AG09309 (cell line): ENCODE data around the gene MAST4.

Experiments
- DNase-seq: peaks from one replicate; pipeline ENCODE4 v3.0.0-alpha.2; 2010; ENCODE audit warnings: low read depth
- H3K4me3 ChIP-seq: 2 replicates; pipeline ENCODE4 v1.5.1; 2011; ENCODE audit warnings: mild to moderate bottlenecking, low read depth, low read length, moderate library complexity; ENCODE audit not compliant: control insufficient read depth
- TF ChIP-seq, protein P1 (sequence below): IDR thresholded peaks from 2 replicates; pipeline ENCODE4 v1.5.1; 2011; ENCODE audit warnings: mild to moderate bottlenecking, low read depth, low read length, inconsistent platforms; ENCODE audit not compliant: insufficient read depth, control insufficient read depth; ENCODE audit errors: missing control alignments

The MAST4 gene

DNA sequence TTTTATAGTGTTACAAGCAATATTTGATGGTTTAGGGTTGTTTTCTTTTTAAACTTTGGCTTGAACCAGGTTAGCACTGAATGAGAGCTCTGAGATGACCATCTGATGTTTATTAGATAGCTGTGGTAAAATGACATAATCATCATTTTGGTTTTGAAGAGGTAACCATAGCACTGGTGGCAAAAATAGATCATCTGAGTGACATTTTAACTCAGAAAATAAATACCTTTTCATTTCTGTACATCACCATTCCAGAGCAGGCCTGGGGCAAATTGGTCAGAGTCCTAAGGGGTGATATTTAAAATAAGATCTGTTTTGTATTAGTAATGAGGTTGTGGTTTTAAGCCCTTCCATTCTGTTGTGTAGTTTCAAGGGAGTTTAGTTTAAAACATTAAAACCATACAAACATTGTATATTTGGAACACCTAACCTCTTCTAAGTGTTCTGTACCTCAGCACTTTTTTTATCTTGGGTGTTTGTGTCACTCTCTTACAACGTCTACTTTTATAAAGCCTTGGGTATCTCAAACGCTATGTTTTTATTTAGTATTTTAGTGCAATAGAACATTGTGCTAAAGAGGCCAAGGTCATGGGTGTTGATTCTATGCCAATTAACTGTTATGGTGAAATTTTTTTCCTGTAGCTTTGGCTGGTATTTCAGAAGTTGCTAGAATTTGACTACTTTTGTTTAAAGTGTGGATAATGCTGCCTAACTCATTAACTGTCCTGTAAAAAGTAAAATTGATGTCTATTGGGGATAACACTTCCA, 434.3 kb downstream of the MAST4 start:
- TF ChIP-seq, protein P1, sequence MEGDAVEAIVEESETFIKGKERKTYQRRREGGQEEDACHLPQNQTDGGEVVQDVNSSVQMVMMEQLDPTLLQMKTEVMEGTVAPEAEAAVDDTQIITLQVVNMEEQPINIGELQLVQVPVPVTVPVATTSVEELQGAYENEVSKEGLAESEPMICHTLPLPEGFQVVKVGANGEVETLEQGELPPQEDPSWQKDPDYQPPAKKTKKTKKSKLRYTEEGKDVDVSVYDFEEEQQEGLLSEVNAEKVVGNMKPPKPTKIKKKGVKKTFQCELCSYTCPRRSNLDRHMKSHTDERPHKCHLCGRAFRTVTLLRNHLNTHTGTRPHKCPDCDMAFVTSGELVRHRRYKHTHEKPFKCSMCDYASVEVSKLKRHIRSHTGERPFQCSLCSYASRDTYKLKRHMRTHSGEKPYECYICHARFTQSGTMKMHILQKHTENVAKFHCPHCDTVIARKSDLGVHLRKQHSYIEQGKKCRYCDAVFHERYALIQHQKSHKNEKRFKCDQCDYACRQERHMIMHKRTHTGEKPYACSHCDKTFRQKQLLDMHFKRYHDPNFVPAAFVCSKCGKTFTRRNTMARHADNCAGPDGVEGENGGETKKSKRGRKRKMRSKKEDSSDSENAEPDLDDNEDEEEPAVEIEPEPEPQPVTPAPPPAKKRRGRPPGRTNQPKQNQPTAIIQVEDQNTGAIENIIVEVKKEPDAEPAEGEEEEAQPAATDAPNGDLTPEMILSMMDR, result no peak
- peak; percentile 51 for DNase-seq
- H3K4me3 ChIP-seq, result no peak overlapping the region

DNA sequence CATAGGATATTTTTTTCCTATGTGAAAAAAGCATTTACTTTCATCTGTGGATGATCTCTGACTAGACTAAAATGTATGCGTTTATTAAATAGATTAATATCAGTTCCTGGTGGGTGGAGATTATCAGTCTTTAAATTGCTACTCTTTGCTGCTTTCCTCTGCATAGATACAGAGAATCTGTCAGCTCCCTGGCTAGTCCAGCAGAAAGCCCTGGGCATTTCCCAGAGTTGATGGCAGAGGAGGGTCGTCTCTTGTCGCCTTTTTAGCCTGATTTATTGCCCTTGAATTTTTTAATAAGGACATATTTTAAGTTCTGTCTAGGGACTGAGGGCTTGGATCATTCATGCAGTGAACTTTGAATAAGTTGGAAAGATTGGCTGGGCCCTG, 434.9 kb downstream of the MAST4 start:
- no peak overlapping the region for H3K4me3 ChIP-seq
- TF ChIP-seq, protein P1, result no peak
- DNase-seq, result no peak

DNA sequence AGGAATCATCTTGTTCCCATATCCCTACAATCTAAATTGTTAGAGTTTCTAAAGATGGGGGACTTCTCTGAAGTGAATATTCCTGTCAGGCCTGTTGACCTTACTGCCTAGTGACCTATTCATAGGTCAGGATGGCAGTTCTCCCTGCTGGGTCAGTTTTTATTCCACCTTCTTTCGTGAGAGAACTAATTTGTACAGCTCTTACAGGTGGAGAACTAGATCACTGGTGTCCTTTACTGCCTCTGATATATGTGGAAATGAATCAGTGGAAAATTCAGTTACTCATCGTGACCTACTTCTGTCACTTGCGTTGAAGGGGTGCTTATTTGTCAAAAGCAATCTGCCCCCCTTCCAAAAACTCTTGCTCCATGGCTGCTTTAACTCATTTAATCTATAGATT, 435.5 kb downstream of the MAST4 start:
- TF ChIP-seq, protein P1, result no peak
- no peak overlapping the region for H3K4me3 ChIP-seq

DNA sequence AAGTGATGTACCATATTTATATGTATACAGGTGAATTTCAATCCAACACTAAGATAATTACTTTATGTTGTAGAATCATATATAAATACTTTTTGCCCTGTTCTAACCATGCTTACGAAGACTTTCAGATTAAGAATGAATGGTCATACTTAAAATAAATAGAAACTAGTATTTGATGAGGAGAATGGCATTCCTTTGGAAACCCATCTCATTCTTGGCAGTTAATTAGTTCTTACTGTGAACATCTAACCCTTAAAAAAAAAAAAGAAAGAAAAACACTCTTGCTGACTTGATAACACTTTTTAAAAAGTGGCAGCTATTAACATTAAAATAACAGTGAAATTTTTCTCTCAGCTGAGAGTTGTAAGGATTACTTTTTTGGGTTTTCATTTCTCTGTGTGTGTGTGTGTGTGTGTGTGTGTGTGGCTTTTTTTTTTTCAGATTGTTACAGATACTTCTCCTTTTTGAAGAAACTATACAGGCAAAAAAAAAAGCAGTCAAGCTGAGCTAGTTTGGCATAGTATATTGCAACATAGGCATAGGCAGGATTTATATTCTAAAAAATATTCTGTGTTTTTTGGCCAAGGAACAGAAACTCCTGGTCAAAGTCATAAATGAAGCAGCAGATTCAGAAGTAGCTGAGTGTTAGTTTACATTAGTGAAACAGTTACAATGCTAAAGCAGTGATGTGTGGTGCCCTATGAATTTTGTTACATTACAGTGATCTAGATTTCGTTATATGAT, 436.9 kb downstream of the MAST4 start:
- TF ChIP-seq, protein P1, result no peak
- peak; percentile 40 for DNase-seq
- no peak overlapping the region for H3K4me3 ChIP-seq

More for the DNA sequence above, 435.5 kb downstream of the MAST4 start:
- no peak for DNase-seq

DNA sequence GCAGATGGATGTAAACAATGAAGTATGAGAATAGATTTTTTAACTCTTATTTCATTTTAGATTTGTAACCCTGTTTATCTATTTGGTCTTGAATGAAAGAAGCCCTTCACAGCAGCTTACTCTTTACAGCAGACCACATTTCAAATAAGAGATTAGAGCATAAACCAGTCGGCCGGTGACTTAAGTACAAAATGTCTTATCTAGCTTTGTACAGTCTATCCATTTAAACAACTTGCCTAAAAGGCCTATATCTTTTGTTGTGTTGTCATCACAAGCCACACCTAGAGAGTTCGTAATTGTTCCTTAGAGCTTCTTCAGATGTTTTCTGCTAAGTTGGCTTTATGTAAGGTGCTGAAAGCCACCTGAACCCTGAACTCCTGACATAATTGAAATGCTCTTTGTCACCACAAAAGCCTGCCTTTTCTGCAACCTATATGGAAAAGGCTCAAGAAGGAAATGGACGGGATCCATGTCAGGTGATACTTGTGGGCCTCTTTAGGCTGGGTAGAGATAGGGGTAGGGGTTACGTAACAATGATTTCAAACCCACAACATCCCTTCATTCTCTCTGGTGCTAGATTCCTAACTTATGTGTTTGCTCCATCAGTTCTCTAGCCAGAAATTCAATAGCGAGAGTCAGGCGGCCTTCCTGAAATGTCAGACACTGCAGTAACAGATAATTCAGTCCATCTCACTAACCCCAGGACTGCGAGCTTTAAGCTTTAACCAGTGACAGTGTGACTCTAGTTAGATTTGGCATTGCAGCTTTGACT, 437.9 kb downstream of the MAST4 start:
- TF ChIP-seq, protein P1, result no peak
- no peak overlapping the region for H3K4me3 ChIP-seq
- no peak for DNase-seq

DNA sequence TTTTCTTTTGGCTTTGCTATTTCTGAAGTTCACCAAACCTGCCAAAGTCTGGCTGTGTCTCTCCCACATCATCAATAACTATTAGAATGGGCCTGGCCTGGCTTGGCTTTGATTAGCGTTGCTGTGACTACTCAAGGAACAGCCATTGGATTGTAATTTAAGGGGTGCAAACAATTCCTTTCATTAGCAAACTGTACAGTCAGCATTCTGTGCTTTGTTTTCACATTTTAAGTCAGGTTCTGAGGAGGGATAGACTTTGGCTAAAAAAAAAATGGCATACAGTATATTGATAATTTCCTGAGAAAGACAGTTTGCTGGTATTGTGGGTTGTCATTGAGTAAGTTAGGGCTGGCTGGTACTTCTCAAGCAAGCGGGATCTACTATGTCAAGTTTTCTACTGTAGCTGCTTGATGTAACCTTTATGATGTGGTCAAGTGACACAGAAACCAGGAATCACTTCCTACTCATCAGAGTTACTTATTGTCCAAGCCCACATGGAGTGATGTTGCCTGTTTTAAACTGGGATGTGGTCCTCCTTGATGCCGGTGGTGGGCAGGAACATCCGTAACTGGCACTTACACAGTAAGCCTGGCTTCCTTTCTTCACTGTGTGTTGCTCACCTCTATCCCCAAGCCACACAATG, 439.0 kb downstream of the MAST4 start:
- DNase-seq, result no peak
- TF ChIP-seq, protein P1, result no peak
- H3K4me3 ChIP-seq, result no peak overlapping the region
